Measurements from ENCODE around the gene CPLANE1. TPM values are rescaled to one million over a fixed set of nuclear protein-coding genes. Genes with fewer than 3 reads are reported as not detected.

CPLANE1 gene
- polyA plus RNA-seq, 1 donor (not counting 4 experiments of a cell fraction or from before 2014, with no cell fraction given): 9.2 TPM

DNA sequence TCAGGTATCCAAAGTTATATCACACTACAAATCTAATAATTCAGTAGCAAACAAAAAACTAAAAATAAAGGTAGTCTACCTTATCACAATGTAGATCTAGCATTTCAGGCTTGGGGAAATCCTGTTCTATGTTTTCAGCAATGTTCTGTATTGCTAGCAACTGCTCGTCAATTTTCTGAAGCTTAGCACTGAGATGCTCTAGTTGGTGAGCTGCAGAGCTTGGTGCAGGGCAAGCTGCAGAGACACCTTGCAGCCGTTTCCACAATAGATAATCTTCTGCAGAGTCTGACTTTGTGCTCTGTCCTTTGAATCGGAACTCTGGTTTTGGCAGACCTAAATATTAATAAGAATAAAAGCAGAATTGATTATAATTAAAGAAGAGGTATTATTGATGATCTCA, 95.5 kb downstream of the CPLANE1 start:
- Histone ChIP-seq H4K20me1 (ENCODE audit: control insufficient read depth, extremely low read depth, insufficient read depth, low read length) (no peaks in the 10 kb centered on the region), H3K36me3 (ENCODE audit: control insufficient read depth in 2 of 2, extremely low read depth in 1 of 2, insufficient read depth in 2 of 2, low read length in 2 of 2) (peaks cover 6 to 7% of the 10 kb centered on the region in 2 experiments), H3K9me3 (ENCODE audit: control insufficient read depth, low read depth, low read length) (no peaks in the 10 kb centered on the region), H3K9ac (ENCODE audit: control insufficient read depth, extremely low read depth, insufficient read depth, low read length) (no peak overlapping the region), H3K27me3 (ENCODE audit: control insufficient read depth, extremely low read depth, insufficient read depth, low read length) (no peaks in the 10 kb centered on the region), H3K79me2 (ENCODE audit: control insufficient read depth, insufficient read depth, low read length) (no peaks in the 10 kb centered on the region), H3K4me1 (ENCODE audit: control insufficient read depth, extremely low read depth, insufficient read depth, low read length) (no peaks in the 10 kb centered on the region), H3K4me3 (ENCODE audit: control insufficient read depth in 2 of 3, extremely low read depth in 1 of 3, insufficient read depth in 2 of 3, low read depth in 1 of 3, low read length in 3 of 3) (no peak overlapping the region), H3K4me2 (ENCODE audit: control insufficient read depth, extremely low read depth, insufficient read depth, low read depth, low read length) (no peak overlapping the region), H3K27ac (ENCODE audit: control insufficient read depth, insufficient read depth, low read length) (no peak overlapping the region), H3K9me1 (ENCODE audit: control insufficient read depth, extremely low read depth, insufficient read depth, low read length) (no peaks in the 10 kb centered on the region), H2AFZ (ENCODE audit: control insufficient read depth, low read length) (no peak overlapping the region)
- TF ChIP-seq EZH2 (IDR thresholded peaks at IDR 0.05; ENCODE audit: low read length): no peak
- TF ChIP-seq, protein P1, sequence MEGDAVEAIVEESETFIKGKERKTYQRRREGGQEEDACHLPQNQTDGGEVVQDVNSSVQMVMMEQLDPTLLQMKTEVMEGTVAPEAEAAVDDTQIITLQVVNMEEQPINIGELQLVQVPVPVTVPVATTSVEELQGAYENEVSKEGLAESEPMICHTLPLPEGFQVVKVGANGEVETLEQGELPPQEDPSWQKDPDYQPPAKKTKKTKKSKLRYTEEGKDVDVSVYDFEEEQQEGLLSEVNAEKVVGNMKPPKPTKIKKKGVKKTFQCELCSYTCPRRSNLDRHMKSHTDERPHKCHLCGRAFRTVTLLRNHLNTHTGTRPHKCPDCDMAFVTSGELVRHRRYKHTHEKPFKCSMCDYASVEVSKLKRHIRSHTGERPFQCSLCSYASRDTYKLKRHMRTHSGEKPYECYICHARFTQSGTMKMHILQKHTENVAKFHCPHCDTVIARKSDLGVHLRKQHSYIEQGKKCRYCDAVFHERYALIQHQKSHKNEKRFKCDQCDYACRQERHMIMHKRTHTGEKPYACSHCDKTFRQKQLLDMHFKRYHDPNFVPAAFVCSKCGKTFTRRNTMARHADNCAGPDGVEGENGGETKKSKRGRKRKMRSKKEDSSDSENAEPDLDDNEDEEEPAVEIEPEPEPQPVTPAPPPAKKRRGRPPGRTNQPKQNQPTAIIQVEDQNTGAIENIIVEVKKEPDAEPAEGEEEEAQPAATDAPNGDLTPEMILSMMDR (optimal IDR thresholded peaks at IDR 0.05 in 1 of 3, IDR thresholded peaks at IDR 0.05 in 1 of 3, conservative IDR thresholded peaks at IDR 0.05 in 1 of 3; ENCODE audit: extremely low read depth in 1 of 3, insufficient read depth in 2 of 3, low read length in 3 of 3): no peak
- FAIRE-seq: no peak
- DNase-seq (ENCODE audit: low read depth, low spot score): no peak
- dilution Hi-C loops (cut with MboI; ENCODE audit: extremely low pct_ligation_motif_present, low sequenced_read_pairs): no loop called here

DNA sequence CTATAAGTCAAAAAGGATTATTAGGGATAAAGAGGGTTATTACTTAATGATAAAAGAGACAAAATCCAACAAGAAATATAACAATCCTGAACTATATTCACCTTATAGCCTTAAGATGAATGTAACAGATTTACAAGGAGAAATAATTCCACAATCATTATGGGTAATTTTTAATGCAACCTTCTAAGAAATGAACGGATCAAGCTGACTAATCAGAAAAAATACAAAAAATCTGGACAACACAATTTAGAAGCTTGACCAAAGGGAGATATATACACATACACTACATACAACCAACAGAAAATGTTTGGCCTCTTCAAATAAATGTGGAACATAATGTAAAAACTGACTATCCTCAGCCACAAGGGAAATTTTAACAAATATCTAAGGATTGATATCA, 102.3 kb downstream of the CPLANE1 start:
- Histone ChIP-seq H3K27ac (ENCODE audit: control insufficient read depth, insufficient read depth, low read length) (no peak overlapping the region), H4K20me1 (ENCODE audit: control insufficient read depth, extremely low read depth, insufficient read depth, low read length) (no peaks in the 10 kb centered on the region), H3K79me2 (ENCODE audit: control insufficient read depth, insufficient read depth, low read length) (no peaks in the 10 kb centered on the region), H3K27me3 (ENCODE audit: control insufficient read depth, extremely low read depth, insufficient read depth, low read length) (no peaks in the 10 kb centered on the region), H3K9me3 (ENCODE audit: control insufficient read depth, low read depth, low read length) (no peaks in the 10 kb centered on the region), H3K36me3 (ENCODE audit: control insufficient read depth in 2 of 2, extremely low read depth in 1 of 2, insufficient read depth in 2 of 2, low read length in 2 of 2) (peaks cover 0 to 4% of the 10 kb centered on the region in 2 experiments), H3K4me2 (ENCODE audit: control insufficient read depth, extremely low read depth, insufficient read depth, low read depth, low read length) (no peak overlapping the region), H3K9me1 (ENCODE audit: control insufficient read depth, extremely low read depth, insufficient read depth, low read length) (no peaks in the 10 kb centered on the region), H3K9ac (ENCODE audit: control insufficient read depth, extremely low read depth, insufficient read depth, low read length) (no peak overlapping the region), H3K4me1 (ENCODE audit: control insufficient read depth, extremely low read depth, insufficient read depth, low read length) (no peaks in the 10 kb centered on the region), H3K4me3 (ENCODE audit: control insufficient read depth in 2 of 3, extremely low read depth in 1 of 3, insufficient read depth in 2 of 3, low read depth in 1 of 3, low read length in 3 of 3) (no peak overlapping the region), H2AFZ (ENCODE audit: control insufficient read depth, low read length) (no peak overlapping the region)
- FAIRE-seq (no peak), DNase-seq (ENCODE audit: low read depth, low spot score) (no peak)
- dilution Hi-C loops (cut with MboI; ENCODE audit: extremely low pct_ligation_motif_present, low sequenced_read_pairs): no loop called here
- TF ChIP-seq, protein P1 (optimal IDR thresholded peaks at IDR 0.05 in 1 of 3, IDR thresholded peaks at IDR 0.05 in 1 of 3, conservative IDR thresholded peaks at IDR 0.05 in 1 of 3; ENCODE audit: extremely low read depth in 1 of 3, insufficient read depth in 2 of 3, low read length in 3 of 3): no peak
- TF ChIP-seq EZH2 (IDR thresholded peaks at IDR 0.05; ENCODE audit: low read length): no peak
